HG02981 (cell line): ENCODE measurements around the gene WFIKKN1.

ENCODE experiments used
- ATAC-seq: cut with Tn5 transposase; IDR thresholded peaks from one replicate; pipeline ENCODE4 v1.9.1; 2021; ENCODE audit warnings: mild to moderate bottlenecking, moderate library complexity; ENCODE audit not compliant: unreplicated experiment

The WFIKKN1 gene

DNA sequence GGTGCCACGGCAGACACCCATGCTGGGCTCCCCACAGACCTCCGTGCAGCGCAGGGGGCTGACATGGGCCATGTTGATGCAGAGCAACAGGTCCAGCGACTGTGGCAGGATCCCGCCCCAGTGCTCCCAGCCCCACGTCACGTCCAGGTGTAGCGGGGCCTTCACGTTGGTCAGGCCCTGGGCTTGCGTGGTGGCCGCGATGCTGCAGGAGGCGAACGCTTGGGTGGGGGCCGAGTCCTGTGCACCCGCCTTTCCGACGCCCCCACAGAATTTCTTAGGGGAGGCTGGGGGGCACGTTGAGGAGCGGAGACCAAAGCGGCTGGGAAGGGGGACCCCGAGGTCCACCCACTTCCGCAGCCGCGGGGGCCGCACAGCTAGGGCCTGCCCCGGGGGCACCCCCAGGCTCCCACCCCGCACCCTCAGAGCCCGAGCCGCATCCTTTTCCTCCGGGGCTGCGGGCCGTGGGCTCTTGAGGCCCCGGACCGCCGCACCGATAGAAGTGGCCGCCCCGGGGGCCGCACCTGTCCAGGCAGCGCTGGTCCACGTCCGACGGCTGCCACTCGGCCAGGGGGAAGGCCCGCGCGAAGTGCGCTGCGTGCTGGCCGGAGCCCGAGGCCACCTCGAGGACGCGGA is 4.9 kb downstream of the WFIKKN1 start:
- peak; percentile 0 for ATAC-seq

DNA sequence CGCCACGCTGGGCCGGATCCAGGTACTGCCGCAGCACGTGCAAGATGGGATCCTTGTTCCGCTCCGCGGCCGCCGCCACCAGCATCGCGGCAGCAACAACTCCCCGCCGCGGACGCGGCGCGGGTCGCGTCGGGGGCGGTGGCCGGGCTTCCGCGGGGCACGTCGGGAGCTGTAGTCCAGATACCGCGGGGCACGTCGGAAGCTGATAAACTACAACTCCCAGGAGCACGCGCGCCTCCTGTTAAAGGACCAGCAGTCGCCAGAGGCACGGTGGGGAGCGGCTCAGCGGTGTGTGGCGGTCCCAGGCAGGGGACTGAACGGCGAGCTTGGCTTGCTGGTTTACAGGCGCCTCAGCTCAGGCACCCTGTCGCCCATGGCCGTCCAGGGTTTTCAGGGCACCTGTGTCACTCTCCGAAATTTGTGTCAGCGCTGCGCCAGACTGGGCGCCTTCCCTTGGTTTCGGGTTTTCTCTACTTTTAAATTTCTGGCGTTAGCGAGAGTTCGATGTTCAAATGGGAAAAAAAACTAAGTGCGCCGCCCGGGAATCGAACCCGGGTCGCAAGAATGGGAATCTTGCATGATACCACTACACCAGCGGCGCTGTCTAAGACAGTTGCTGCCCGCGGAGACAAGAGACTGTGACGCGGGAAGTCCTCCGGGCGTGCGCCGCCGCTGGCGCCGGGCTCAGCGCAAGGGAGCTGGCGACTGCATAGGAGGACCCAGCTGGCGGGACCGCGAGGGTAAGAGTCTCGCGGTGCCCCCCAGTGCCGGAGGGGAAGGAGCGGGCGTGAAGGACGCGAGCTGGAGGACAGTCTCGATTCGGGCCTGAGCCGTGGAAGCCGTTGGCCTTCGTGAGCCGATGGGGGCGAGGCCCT is 5.7 kb downstream of the WFIKKN1 start, which contains the start of gene METTL26:
TSS of gene METTL26 (minus strand) at position 100 of the 875 bp plus-strand sequence. CDS start at position 85, 15 bp downstream.
- ATAC-seq, result peak; percentile 72

DNA sequence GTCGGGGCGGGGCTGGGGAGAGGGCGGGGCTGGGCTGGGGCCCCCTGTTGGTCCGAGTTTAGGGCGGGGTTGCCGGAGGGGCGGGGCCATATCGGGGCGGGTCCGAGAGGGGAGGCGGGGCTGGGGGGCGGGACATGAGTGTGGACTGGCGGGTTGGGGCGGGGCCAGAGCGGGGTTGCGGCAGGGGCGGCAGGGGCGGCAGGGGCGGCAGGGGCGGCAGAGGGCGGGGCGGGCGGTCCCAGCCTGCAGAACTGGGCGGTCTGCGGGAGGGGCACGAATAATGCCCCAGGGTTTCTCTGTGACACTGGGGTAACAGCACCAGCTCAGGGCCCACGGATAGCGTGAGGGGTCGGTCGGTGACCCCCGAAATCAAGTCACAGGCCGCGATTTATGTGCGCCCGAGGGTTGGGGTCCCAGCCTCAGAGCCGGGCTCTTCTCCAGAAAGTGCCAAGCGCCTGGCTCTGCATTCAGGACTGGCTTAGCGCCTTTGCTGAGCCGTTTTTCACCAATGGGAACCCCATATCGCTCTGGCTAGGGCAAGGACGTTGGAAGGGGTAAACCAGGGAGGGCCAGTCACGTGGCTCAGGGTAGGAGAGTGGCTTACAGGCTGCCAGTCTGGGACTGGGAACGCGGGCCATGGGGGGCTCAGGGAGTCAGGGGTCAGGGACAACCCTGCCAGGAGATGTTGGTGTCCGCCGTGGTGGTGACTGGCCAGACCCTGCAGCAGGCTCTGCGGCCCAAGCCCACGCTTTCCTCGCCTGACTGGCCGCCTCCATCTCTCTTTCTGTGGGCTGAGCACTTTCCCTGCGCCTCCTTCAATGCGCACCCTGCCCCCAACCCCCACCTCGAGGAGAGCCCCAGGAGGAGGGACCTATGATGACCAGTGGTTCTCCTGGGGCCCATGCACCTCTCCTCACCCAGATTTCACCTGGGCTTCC is 6.6 kb downstream of the WFIKKN1 start:
- no peak for ATAC-seq

DNA sequence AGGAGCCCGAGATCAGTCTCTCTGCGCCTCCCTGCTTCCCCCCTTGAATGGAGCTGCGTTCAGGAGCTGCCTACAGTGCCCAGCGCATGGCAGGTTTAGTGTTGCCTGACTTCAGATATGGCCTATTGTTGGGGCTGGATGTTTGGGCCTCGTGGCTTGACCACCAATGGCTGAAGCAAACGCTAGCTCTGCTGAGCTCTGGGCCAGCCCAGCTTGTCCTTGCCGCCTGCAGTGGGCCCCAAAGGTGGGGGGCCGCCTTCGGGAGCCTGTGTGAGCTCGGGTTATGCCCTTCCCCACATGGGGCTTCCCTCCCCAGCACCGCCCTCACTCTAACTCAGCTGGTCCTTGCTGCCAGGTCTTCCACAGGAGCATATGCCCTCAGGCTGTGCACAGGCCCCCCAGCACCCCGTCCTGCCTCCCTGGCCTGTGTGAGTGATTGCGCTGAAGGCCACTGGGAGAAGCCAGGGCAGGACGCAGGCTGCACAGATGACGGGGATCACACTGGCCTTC is 7.3 kb downstream of the WFIKKN1 start:
- ATAC-seq, result no peak

DNA sequence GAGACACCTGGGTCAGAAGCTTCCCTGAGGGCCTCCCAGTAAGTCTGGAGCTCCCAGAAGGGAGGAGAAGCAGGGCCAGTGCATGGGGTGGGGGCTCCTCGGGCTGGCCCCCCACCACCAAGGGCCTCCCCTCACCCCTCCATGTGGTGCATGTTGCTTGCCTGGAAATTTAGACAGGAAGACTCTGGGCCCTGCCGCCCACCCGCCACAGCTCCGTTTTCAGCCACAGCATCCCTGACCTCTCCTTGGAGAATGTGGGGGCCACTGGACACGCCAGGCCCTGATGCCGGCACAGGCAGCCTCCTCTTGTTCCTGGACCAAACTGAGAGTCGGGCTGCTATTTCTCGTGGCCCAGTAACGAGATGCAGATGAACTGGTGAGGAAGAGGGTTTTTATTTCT is 8.1 kb downstream of the WFIKKN1 start:
- no peak for ATAC-seq

DNA sequence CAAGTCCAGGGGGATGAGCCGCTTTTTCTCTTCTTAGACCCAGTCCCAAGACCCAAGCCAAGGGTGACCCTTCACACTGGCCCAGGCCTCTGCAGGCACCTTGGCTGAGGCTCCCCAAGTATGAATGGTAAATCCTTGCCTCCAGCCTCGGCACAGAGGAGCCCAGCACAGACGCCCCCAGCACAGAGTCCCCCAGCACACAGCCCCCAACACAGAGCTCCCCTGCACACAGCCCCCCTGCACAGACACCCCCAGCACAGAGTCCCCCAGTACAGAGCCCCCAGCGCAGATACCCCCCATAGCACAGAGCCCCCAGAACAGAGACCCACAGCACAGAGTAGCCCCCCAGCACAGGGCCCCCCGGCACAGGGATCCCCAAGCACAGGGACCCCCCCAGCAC is 9.8 kb downstream of the WFIKKN1 start:
- ATAC-seq, result no peak

DNA sequence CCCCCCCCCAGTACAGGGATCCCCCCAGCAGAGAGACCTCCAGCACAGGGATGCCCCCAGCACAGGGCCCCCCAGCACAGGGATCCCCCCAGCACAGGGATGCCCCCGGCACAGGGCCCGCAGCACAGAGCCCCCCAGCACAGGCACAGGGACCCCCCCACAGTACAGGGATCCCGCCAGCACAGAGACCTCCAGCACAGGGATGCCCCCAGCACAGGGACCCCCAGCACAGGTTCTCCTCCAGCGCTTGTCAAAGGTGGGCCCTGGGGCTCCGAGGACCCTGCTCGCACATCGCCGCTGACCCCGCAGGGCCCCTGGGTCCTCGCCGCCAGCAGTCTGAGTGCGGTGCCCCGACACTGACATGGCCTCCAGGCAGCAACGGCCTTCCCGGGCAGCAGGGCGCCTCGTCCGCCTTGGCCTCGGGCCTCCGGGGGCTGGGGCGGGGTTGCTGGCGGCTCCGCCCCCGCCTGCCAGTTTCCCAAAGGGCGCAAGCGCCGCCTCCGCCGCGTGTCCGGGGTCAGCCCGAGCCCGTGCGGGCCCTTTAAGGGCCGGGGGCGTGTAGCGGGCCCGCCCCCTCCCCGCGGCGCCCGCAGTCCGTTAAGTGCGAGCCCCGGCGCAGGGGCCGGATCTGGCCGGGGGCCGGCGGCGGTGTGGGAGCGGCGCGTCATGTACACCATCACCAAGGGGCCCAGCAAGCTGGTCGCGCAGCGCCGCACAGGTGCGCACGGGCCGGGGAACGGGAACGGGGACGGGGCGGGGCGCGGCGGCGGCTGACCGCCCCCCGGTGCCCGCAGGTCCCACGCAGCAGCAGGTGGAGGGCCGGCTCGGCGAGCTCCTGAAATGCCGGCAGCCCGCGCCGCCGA is 10.8 kb downstream of the WFIKKN1 start, which contains the start of gene MCRIP2:
TSS of gene MCRIP2 (plus strand) at position 503 of the 863 bp plus-strand sequence. CDS start at position 667, 164 bp downstream.
- no peak for ATAC-seq

DNA sequence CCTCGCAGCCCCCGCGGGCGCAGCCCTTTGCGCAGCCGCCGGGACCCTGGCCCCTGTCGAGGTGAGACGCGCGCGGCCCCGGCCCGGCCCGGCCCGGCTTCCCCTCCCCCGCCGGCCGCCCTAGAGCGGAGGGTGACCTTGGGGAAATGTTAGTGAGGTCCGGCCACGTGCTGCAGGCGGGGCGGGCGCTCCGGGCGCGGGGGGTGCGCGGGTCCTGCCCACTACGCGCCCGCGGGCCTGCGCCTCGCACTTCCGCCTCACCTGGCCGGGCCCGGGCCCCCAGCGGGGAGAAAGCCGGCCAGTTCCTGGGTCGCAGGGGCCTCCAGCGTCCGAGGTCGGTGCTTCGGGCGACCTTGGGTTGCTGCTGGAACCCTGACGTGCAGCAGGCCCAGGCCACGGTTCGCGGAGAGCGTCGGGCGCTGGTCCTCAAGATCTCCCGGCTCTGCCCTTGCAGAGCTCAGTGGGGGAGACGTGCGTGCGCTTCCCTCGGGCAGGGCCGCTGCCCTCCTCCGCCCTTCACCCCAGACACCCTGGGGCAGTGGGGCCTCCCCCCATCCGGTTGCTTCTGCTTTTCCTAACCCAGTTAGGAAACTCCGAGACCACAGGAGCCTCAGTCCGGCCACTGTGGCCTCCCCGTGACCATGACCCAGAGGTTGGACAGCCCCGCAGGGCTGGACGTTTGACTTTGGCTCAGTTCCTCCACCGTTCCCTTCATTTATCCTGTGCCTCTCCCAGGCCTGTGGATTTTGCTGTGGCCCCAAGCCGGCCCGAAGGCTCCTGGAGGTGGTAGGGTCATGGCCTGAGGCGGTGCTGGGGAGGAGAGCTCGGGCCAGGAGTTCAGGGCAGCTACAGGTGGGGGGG is 11.6 kb downstream of the WFIKKN1 start:
- ATAC-seq, result no peak

DNA sequence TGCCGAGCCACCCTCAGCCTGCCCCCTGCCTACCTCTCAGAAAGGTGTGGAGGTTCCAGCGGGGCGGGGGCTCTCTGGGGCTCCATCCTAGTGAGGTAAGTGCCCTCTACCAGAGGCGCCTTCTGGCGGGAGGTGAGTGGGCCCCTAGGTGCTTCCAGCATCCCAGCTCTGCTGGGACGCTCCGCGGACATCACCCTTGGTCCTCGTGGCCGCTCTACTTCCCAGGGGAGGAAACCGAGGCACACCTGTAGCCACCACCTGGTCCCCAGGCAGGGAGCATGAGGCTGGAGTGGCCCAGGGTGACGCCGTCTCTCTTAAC is 12.2 kb downstream of the WFIKKN1 start:
- no peak for ATAC-seq

DNA sequence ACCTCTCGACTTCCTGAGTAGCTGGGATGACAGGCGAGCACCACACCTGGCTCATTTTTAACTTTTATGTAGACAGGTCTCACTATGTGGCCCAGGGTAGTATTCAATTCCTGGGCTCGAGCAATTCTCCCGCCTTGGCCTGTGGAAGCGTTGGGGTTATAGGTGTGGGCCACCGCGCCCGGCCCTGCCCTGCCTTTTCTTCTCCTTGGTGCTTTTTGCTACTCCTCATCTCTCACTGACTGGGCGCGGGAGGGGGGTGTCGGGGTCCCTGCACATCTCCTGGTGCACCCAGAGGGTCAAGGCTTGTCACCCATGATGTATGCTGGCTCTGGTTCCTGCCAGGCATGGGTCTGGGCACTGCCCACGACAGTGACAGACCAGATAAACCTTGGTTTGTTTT is 13.8 kb downstream of the WFIKKN1 start:
- ATAC-seq, result no peak

DNA sequence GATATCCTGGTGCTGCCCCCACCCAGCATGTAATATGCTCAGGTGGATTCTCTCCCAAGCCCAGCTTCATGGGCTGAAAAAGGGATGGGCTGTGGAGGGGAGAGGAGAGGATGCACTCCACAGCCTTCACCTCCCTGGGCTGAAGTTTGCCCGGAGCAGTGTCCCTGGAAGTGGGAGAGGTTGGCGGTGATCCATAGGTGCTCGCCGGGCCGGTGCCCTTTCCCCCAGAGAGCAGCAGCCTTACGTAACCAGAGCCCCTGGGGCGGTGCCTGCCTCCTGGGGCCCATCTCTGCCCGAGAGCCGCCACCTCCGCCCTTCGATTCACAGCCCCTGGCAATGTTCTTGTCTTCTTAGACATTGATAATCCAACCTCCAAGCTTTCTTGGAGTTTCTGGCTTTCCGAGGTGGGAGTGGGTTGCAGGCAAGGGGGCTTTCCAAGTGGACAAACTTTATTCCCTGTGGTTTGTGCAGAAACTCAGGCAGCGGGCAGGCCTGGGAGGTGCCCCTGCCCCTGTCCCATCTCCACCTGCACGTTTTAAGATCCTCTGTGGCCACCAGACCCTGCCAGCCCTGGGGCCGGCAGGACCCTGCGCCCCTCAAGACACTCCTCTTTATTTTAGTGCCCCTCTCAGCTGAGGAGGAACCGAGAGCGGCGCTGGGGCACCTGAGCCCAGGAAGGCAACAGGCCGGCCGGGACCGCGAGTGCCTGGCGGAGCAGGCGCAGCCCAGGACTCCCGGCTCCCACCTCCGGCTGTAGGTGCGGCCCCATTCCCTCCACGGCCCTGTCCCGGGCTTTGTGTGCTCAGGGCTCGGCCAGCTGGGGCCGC is 15.3 kb downstream of the WFIKKN1 start:
- ATAC-seq, result no peak

DNA sequence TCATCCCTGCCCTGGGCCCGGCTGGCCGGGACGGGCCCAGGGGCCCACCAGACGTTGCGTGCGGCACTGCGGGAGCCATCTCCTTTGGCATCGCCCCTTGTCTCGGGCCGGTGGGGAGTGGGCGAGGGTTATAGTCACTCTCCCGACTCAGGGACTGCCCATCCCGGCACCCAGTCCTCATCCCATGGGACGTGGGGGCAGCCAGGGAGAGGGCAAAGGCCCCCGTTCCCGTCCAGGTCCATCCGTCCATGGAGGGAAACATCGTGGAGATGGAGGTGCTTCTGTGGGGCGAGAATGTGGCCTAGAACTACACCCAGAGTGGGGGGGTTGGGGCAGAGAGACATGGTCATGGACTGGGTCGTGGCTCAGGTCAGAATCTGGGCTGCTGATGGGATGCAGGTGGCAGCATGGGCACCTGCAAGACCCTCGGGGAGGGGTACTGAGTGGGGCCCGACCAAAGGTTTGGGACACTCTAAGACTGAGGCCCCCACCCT is 15.9 kb downstream of the WFIKKN1 start:
- ATAC-seq, result no peak

DNA sequence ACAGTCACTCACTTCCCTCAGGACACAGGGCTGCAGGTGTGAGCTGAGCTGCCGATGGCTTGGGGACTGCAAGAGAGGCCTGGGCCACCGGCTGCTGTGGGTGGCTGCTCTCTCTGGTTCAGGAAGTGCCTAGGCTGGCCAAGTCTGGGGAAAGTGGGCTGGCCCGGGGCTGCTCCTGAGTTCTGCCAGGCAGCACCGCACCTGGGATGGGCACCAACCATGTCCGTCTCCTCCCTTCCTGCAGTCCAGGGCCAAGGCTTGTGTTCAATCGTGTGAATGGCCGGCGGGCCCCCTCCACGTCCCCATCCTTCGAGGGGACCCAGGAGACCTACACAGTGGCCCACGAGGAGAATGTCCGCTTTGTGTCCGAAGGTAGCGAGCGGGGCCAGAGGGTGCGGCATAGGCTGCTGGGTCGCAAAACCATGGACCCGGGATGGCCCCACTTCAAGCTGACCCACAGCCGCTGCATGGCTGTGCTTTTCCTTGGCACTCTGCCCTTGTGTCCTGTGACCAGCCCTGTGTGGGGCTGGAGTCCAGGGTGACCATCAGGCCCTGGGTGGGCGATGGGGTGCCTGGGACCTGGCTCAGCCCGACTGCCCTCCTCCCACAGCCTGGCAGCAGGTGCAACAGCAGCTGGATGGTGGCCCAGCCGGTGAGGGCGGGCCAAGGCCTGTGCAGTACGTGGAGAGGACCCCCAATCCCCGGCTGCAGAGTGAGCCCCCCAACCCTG is 16.6 kb downstream of the WFIKKN1 start:
- no peak for ATAC-seq

DNA sequence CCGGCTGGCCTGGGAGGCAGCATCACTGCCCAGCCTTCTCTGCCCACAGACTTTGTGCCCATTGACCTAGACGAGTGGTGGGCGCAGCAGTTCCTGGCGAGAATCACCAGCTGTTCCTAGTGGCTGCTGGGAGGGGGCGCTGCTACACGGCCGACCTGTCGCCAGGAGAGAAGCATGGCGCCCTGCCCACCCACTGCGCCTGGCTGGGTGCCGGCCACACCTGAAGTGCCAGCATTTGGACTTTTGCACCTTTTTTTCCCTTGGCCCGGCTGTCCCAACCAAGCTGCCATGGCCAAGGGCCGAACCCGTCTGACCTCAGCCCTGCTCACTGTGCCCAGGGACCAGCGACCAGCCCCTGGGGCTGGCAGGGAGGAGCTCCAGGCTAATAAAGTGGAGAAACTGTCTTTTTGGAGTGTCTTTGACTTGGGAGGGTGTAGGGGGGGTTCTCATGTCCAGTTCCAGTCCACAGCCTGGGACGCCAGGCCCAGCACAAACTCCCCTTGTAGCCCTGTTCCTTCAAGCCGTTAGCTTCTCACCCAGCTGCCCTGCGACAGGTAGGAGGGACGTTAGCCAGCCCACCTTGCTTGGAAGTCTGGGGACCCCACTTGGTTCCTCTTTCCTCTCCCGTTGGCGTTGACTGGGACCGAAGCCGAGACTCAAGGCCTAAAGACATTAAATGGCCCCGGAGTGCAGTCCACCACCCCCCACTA is 17.4 kb downstream of the WFIKKN1 start:
- ATAC-seq, result no peak

DNA sequence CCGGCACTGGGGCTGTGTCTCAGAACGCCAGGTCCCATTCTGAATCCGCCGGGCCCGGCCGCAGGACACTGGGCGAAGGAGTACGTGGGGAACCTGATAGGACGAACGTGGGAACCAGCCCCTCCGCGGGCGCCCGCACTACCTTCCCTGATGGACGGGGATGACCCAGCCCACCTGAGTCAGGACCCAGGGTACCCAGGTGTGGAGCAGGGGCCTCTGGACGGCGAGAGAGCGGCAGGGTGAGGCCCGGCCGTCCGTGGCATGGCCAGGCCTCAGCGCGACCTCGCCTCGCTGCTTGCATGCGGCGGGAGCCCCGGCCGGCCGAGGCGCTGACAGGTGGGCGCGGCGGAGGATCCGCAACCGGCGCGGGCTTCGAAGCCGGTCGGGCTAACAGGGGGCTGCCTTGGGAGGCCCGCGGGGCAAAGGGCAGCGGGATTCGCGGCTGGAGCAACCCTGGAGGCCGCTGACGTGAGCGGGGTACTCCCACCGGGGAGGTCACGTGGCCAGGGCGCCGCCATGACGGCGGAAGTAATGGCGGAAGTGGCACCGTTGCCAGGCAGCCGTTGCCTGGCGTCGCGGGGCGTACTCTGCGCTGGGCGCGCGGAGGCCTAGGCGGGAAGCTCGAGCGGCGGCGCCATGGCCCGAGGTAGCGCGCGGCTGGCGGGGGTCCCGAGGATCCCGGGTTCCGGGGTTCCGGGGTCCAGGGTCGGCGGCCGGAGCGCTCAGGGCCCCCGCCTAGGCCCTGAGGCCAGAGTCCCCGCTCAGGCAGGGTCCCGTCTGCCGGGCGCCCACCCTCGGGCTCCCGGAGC is 18.2 kb downstream of the WFIKKN1 start, which contains the start of gene WDR90:
TSS of gene WDR90 (plus strand) at position 585 of the 809 bp plus-strand sequence. CDS start at position 637, 52 bp downstream.
- ATAC-seq, result peak; percentile 73

DNA sequence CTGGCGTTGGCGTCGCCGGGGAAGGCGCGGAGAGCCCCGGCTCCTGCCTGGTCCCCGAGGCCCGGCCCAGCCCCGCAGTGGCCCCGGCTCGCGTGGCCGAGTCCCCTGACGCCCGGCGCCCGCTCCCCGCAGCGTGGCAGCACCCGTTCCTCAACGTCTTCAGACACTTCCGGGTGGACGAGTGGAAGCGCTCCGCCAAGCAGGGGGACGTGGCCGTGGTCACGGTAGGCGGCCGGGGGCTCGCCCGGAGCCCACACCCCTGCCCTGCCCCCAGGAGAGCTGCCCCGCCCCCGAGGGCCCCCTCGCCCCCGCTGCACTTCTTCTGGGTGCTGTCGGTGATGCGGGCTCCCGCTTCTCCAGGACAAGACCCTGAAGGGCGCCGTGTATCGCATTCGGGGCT is 18.8 kb downstream of the WFIKKN1 start:
- no peak for ATAC-seq
